Measurements from ENCODE around the gene MAL.

DNA sequence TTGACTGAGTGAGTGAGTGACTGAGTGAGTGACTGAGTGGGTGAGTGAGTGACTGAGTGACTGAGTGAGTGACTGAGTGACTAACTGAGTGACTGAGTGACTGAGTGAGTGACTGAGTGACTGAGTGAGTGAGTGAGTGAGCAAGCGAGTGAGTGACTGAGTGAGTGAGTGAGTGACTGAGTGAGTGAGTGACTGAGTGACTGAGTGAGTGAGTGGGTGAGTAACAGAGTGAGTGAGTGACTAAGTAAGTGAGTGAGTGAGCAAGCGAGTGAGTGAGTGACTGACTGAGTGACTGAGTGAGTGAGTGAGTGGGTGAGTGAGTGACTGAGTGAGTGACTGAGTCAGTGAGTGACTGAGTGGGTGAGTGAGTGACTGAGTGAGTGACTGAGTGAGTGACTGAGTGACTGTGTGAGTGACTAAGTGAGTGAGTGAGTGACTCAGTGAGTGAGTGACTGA, 11.9 kb downstream of the MAL start:
- TF ChIP-seq SP1 (CRISPR knock-in tag; conservative IDR thresholded peaks at IDR 0.05) (no peak), ESRRA (CRISPR knock-in tag; IDR thresholded peaks at IDR 0.05; ENCODE audit: borderline replicate concordance) (no peak), ATF1 (CRISPR knock-in tag; IDR thresholded peaks at IDR 0.05) (no peak), CBFB (CRISPR knock-in tag; IDR thresholded peaks at IDR 0.05; ENCODE audit: low read depth) (no peak), TP53 (CRISPR knock-in tag; IDR thresholded peaks at IDR 0.05) (no peak), NFYB (CRISPR knock-in tag; conservative IDR thresholded peaks at IDR 0.05; ENCODE audit: low read depth) (no peak), ZNF263 (CRISPR knock-in tag; IDR thresholded peaks at IDR 0.05; ENCODE audit: low read depth) (no peak), ZNF232 (CRISPR knock-in tag; IDR thresholded peaks at IDR 0.05) (no peak), ZNF423 (CRISPR knock-in tag; IDR thresholded peaks at IDR 0.05) (no peak)
- TF ChIP-seq, protein P1, sequence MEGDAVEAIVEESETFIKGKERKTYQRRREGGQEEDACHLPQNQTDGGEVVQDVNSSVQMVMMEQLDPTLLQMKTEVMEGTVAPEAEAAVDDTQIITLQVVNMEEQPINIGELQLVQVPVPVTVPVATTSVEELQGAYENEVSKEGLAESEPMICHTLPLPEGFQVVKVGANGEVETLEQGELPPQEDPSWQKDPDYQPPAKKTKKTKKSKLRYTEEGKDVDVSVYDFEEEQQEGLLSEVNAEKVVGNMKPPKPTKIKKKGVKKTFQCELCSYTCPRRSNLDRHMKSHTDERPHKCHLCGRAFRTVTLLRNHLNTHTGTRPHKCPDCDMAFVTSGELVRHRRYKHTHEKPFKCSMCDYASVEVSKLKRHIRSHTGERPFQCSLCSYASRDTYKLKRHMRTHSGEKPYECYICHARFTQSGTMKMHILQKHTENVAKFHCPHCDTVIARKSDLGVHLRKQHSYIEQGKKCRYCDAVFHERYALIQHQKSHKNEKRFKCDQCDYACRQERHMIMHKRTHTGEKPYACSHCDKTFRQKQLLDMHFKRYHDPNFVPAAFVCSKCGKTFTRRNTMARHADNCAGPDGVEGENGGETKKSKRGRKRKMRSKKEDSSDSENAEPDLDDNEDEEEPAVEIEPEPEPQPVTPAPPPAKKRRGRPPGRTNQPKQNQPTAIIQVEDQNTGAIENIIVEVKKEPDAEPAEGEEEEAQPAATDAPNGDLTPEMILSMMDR (IDR thresholded peaks at IDR 0.05), result no peak
- TF ChIP-seq, protein P2, sequence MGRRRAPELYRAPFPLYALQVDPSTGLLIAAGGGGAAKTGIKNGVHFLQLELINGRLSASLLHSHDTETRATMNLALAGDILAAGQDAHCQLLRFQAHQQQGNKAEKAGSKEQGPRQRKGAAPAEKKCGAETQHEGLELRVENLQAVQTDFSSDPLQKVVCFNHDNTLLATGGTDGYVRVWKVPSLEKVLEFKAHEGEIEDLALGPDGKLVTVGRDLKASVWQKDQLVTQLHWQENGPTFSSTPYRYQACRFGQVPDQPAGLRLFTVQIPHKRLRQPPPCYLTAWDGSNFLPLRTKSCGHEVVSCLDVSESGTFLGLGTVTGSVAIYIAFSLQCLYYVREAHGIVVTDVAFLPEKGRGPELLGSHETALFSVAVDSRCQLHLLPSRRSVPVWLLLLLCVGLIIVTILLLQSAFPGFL (CRISPR knock-in tag; IDR thresholded peaks at IDR 0.05; ENCODE audit: borderline replicate concordance), result no peak
- TF ChIP-seq, protein P3, sequence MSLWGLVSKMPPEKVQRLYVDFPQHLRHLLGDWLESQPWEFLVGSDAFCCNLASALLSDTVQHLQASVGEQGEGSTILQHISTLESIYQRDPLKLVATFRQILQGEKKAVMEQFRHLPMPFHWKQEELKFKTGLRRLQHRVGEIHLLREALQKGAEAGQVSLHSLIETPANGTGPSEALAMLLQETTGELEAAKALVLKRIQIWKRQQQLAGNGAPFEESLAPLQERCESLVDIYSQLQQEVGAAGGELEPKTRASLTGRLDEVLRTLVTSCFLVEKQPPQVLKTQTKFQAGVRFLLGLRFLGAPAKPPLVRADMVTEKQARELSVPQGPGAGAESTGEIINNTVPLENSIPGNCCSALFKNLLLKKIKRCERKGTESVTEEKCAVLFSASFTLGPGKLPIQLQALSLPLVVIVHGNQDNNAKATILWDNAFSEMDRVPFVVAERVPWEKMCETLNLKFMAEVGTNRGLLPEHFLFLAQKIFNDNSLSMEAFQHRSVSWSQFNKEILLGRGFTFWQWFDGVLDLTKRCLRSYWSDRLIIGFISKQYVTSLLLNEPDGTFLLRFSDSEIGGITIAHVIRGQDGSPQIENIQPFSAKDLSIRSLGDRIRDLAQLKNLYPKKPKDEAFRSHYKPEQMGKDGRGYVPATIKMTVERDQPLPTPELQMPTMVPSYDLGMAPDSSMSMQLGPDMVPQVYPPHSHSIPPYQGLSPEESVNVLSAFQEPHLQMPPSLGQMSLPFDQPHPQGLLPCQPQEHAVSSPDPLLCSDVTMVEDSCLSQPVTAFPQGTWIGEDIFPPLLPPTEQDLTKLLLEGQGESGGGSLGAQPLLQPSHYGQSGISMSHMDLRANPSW (CRISPR knock-in tag; conservative IDR thresholded peaks at IDR 0.05; ENCODE audit: low read depth), result no peak
- TF ChIP-seq, protein P4, sequence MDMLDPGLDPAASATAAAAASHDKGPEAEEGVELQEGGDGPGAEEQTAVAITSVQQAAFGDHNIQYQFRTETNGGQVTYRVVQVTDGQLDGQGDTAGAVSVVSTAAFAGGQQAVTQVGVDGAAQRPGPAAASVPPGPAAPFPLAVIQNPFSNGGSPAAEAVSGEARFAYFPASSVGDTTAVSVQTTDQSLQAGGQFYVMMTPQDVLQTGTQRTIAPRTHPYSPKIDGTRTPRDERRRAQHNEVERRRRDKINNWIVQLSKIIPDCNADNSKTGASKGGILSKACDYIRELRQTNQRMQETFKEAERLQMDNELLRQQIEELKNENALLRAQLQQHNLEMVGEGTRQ (CRISPR knock-in tag; IDR thresholded peaks at IDR 0.05), result no peak
- TF ChIP-seq, protein P5, sequence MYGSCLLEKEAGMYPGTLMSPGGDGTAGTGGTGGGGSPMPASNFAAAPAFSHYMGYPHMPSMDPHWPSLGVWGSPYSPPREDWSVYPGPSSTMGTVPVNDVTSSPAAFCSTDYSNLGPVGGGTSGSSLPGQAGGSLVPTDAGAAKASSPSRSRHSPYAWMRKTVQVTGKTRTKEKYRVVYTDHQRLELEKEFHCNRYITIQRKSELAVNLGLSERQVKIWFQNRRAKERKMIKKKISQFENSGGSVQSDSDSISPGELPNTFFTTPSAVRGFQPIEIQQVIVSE (CRISPR knock-in tag; IDR thresholded peaks at IDR 0.05; ENCODE audit: borderline replicate concordance), result no peak
